GM23248 (cell line): ENCODE measurements around the gene ZBTB32. TPM values are rescaled to one million over a fixed set of nuclear protein-coding genes. Genes with fewer than 3 reads are reported as not detected.

Experiments
- DNase-seq: peaks from one replicate; pipeline ENCODE4 v3.0.0-alpha.2; 2015
- H2AFZ ChIP-seq: fragments of 200-600 bp; sonication (generic); 2 replicates; pipeline ENCODE4 v1.6.1; 2016; ENCODE audit warnings: antibody characterized with exemption
- H3F3A ChIP-seq: fragments of 200-600 bp; sonication (generic); 2 replicates; pipeline ENCODE4 v1.6.1; 2016; ENCODE audit warnings: mild to moderate bottlenecking, antibody characterized with exemption, mixed run types; ENCODE audit not compliant: insufficient read depth
- H3K27ac ChIP-seq: fragments of 200-600 bp; sonication (generic); 2 replicates; pipeline ENCODE4 v1.5.1; 2016; ENCODE audit warnings: mild to moderate bottlenecking
- H3K27me3 ChIP-seq: fragments of 200-600 bp; sonication (generic); replicated peaks from 2 replicates; pipeline ENCODE4 v1.6.1; 2016; ENCODE audit warnings: mild to moderate bottlenecking; ENCODE audit not compliant: insufficient read depth
- H3K36me3 ChIP-seq: fragments of 200-600 bp; sonication (generic); 2 replicates; pipeline ENCODE4 v1.6.1; 2016; ENCODE audit warnings: low read depth, mild to moderate bottlenecking
- H3K4me1 ChIP-seq: fragments of 200-600 bp; sonication (generic); 2 replicates; pipeline ENCODE4 v1.6.1; 2016; ENCODE audit warnings: mild to moderate bottlenecking; ENCODE audit not compliant: insufficient read depth
- H3K4me2 ChIP-seq: fragments of 200-600 bp; sonication (generic); one replicate; pipeline ENCODE4 v1.6.1; 2016; ENCODE audit warnings: mild to moderate bottlenecking; ENCODE audit not compliant: unreplicated experiment
- H3K4me3 ChIP-seq: fragments of 200-600 bp; sonication (generic); 2 replicates; pipeline ENCODE4 v1.5.1; 2016; ENCODE audit warnings: mild to moderate bottlenecking
- H3K79me2 ChIP-seq: fragments of 200-600 bp; sonication (generic); 2 replicates; pipeline ENCODE4 v1.6.1; 2016; ENCODE audit warnings: mild to moderate bottlenecking; ENCODE audit not compliant: insufficient read depth
- H3K9ac ChIP-seq: fragments of 200-600 bp; sonication (generic); 2 replicates; pipeline ENCODE4 v1.6.1; 2016; ENCODE audit warnings: mild to moderate bottlenecking
- H3K9me2 ChIP-seq: fragments of 200-600 bp; sonication (generic); 2 replicates; pipeline ENCODE4 v1.6.1; 2016; ENCODE audit warnings: mixed run types, mild to moderate bottlenecking, moderate library complexity; ENCODE audit not compliant: insufficient read depth
- H3K9me3 ChIP-seq: fragments of 200-600 bp; sonication (generic); one replicate; pipeline ENCODE4 v1.6.1; 2017; ENCODE audit warnings: low read depth
- H4K20me1 ChIP-seq: fragments of 200-600 bp; sonication (generic); 2 replicates; pipeline ENCODE4 v1.6.0; 2016; ENCODE audit not compliant: insufficient read depth
- EZH2 ChIP-seq: fragments of 200-600 bp; sonication (generic); IDR thresholded peaks from 2 replicates; pipeline ENCODE4 v1.6.1; 2018; ENCODE audit warnings: antibody characterized with exemption, mild to moderate bottlenecking; ENCODE audit not compliant: insufficient read depth, poor library complexity, severe bottlenecking
- EZH2phosphoT487 ChIP-seq: fragments of 200-600 bp; sonication (generic); IDR thresholded peaks from 2 replicates; pipeline ENCODE4 v1.6.1; 2018; ENCODE audit warnings: antibody characterized with exemption, moderate library complexity, mild to moderate bottlenecking, low read depth; ENCODE audit not compliant: insufficient read depth
- WGBS, 2 experiments: methylation state at CpG; one replicate each; pipeline ENCODE4 v1.1.6; 2015 to 2017; ENCODE audit warnings: low lambda C conversion rate in 2 of 2, low coverage in 1 of 2; ENCODE audit errors: missing lambda C conversion rate in 2 of 2; 5-methylcytosine and 5-hydroxymethylcytosine counted together
- in situ Hi-C: fragments of 300-500 bp; cut with MboI; formaldehyde crosslinking; loops from 2 replicates; pipeline ENCODE4 v1.15.0; 2020
- polyA plus RNA-seq: library from polyadenylated mRNA; unstranded; fragments of >200 nt; fragmentation: Nextera tagmentation; extraction: Ambion mirVana; gene quantifications from 2 replicates; pipeline ENCODE4 v1.2.1, GENCODE V29; 2016
- total RNA-seq: library from RNA; depleted of rRNA; stranded (reverse); fragments of >200 nt; shearing (Covaris generic); gene quantifications from 2 replicates; pipeline ENCODE4 v1.2.3, GENCODE V29; 2014

Gene ZBTB32
- total and polyA plus RNA-seq, 2 experiments from 2014 or later = not detected

DNA sequence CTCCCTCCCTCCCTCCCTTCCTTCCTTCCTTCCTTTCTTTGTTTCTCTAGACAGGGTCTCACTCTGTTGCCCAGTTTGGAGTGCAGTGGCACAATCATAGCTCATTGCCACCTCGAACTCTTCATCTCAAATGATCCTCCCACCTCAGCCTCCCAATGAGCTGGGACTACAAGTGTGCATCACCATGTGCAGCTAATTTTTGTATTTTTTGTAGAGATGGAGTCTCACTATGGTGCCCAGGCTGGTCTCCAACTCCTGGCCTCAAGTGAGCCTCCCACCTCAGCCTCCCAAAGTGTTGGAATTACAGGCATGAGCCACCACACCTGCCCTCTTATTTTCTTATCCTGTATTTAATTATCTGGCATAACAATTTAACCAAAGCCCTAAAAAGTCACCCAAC lies 33.7 kb upstream of the ZBTB32 start:
- H3K4me1 ChIP-seq = no peaks in the 10 kb centered on the region
- H3F3A ChIP-seq = no peaks in the 10 kb centered on the region
- H3K27me3 ChIP-seq = peaks cover 14% of the 10 kb centered on the region
- DNase-seq = no peak
- no peak overlapping the region for H2AFZ ChIP-seq
- no peaks in the 10 kb centered on the region for H3K36me3 ChIP-seq
- H3K79me2 ChIP-seq = no peaks in the 10 kb centered on the region
- in situ Hi-C loops = no loop called here
- no peak for TF ChIP-seq EZH2
- TF ChIP-seq EZH2phosphoT487 = no peak
- 55 to 86% methylated on average over 1 of the region's 1 CpG for WGBS, 2 experiments
- no peak overlapping the region for H3K4me2 ChIP-seq
- H3K9me3 ChIP-seq = no peaks in the 10 kb centered on the region
- H3K4me3 ChIP-seq = no peak overlapping the region
- no peak overlapping the region for H3K27ac ChIP-seq
- no peak overlapping the region for H3K9ac ChIP-seq
- H3K9me2 ChIP-seq = no peaks in the 10 kb centered on the region
- no peaks in the 10 kb centered on the region for H4K20me1 ChIP-seq

DNA sequence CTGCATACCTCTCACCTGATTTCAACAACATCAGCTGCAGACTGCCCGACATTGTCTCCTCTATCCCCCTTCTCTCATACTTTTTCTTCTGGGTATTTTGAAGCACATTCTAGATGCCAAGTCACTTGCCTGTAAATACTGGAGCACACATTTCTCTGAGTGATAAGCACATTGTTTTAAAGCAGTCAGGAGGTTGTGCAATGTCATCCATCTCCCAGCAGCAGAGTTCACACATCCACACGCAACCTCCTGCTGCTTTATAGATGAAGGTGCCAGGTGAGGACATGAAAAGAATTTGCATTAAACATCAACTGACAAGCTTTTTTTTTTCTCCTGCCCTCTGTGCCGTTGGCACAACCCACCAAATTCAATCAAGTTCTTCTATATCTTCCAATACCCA lies 32.5 kb upstream of the ZBTB32 start:
- Histone ChIP-seq H3K27ac (no peak overlapping the region), H3K27me3 (peaks cover 14% of the 10 kb centered on the region), H3K9me2 (no peaks in the 10 kb centered on the region), H3K36me3 (no peaks in the 10 kb centered on the region), H2AFZ (no peak overlapping the region), H3K4me2 (no peak overlapping the region), H3F3A (no peaks in the 10 kb centered on the region), H4K20me1 (no peaks in the 10 kb centered on the region), H3K9me3 (no peaks in the 10 kb centered on the region), H3K9ac (no peak overlapping the region), H3K4me3 (no peak overlapping the region), H3K4me1 (no peaks in the 10 kb centered on the region), H3K79me2 (no peaks in the 10 kb centered on the region)
- in situ Hi-C loops = no loop called here
- 22 to 27% methylated on average over 3 of the region's 3 CpGs for WGBS, 2 experiments
- no peak for DNase-seq
- TF ChIP-seq EZH2phosphoT487 (no peak), EZH2 (no peak)

DNA sequence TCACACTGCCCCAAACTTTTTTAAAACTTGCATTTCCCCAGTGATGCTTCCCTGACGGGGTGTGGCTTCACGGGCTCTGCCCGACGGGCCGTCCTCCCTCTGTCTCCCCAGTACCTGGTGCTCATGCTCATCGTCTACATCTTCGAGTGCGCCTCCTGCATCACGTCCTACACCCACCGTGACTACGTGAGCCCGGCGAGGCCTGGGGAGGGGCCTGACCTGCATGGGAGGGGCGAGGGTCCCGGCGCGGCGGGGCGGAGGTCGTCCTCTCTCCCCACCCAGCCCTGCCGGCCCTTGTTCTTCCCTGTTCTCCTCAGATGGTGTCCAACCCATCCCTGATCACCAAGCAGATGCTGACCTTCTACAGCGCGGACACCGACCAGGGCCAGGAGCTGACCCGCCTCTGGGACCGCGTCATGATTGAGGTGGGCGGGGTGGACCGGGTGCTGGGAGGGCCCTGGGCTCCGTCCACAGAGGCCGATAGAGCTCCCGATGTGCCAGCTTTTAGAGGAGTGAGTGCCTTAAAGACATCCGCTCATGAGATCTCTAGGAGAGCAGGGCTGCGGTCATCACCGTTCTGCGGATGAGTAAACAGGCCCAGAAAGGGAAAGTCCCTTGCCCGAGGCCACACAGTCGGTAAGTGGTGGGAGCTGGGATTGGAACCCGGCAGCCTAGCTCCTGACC lies 31.1 kb upstream of the ZBTB32 start:
- 10 to 15% methylated on average over 33 to 39 of the region's 39 CpGs for WGBS, 2 experiments
- no peaks in the 10 kb centered on the region for H3K9me3 ChIP-seq
- no peak overlapping the region for H3K27ac ChIP-seq
- H3K9ac ChIP-seq = peak overlapping the region; percentile 14; the same call in 1 of the 2 replicates
- H3K36me3 ChIP-seq = no peaks in the 10 kb centered on the region
- peaks cover 14% of the 10 kb centered on the region for H3K27me3 ChIP-seq
- H3K79me2 ChIP-seq = no peaks in the 10 kb centered on the region
- in situ Hi-C loops = no loop called here
- peak overlapping the region; percentile 78 for H2AFZ ChIP-seq
- H4K20me1 ChIP-seq = no peaks in the 10 kb centered on the region
- H3K4me2 ChIP-seq = peak overlapping the region; percentile 55
- no peaks in the 10 kb centered on the region for H3F3A ChIP-seq
- H3K9me2 ChIP-seq = no peaks in the 10 kb centered on the region
- H3K4me1 ChIP-seq = no peaks in the 10 kb centered on the region
- no peak for TF ChIP-seq EZH2
- no peak for TF ChIP-seq EZH2phosphoT487
- peak overlapping the region; percentile 65 for H3K4me3 ChIP-seq
- peak; percentile 73 for DNase-seq

DNA sequence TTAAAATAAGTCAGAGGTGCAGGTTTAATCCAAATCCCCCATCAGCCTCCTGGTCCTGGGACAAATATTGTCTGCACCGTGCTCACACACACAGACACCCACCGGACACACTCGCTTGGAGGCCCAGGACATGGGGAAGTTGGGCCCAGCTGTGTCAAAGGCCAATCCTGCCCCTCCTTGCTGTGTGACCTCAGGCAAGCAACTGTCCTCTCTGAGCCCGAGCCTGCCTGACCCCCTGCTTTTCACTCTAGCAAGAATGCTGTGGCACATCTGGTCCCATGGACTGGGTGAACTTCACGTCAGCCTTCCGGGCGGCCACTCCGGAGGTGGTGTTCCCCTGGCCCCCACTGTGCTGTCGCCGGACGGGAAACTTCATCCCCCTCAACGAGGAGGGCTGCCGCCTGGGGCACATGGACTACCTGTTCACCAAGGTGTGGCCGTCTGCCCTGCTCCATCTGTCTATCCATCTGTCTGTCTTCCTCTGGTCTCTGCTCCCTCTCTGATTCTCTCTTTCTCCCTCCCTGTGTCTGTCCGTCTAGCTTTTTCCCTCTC lies 28.7 kb upstream of the ZBTB32 start:
- Histone ChIP-seq H3K9me3 (no peaks in the 10 kb centered on the region), H3K27ac (no peak overlapping the region), H3K79me2 (no peaks in the 10 kb centered on the region), H3F3A (no peaks in the 10 kb centered on the region), H4K20me1 (no peaks in the 10 kb centered on the region), H3K9ac (no peak overlapping the region), H3K4me2 (no peak overlapping the region), H2AFZ (no peak overlapping the region), H3K4me1 (no peaks in the 10 kb centered on the region), H3K27me3 (peaks cover 6% of the 10 kb centered on the region), H3K4me3 (no peak overlapping the region), H3K9me2 (no peaks in the 10 kb centered on the region), H3K36me3 (no peaks in the 10 kb centered on the region)
- WGBS, 2 experiments = 74 to 76% methylated on average over 13 to 15 of the region's 15 CpGs
- TF ChIP-seq EZH2 (no peak), EZH2phosphoT487 (no peak)
- no peak for DNase-seq
- in situ Hi-C loops = no loop called here
